ENCODE data around the gene ROPN1L.
"Not testable (repeated sequence)": the region's sequence is repeated elsewhere in the genome, so short reads cannot be mapped to it uniquely, and the experiment has no call there.

The ROPN1L gene

DNA sequence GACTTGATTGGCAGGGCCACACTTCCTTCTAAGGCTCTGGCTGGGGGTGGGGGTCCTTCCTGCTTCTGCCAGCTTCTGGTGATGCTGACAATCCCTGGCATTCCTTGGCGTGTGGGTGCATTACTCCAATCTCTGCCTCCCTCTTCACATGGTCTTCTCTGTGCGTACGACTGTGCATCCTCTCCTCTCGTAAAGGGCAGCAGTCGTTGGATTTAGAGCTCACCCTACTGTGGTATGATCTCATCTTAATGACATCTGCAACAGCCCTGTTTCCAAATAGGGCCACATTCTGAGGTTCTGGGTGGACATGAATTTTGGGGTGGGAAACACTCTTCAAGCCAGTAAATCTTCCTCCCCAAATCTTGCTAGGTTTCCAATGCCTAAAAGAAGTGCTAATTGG, 36.8 kb downstream of the ROPN1L start:
- DNase-seq (ENCODE audit: low read depth in 2 of 2) = no peak

GRCh38 chr5:10479154-10479721, 37.6 kb downstream of the ROPN1L start:
- no peak for DNase-seq (ENCODE audit: low read depth in 2 of 2)

GRCh38 chr5:10480237-10480985, 38.7 kb downstream of the ROPN1L start:
- DNase-seq (ENCODE audit: low read depth in 2 of 2) = no peak

- DNase-seq (ENCODE audit: low read depth in 2 of 2) = no peak
These were observed 39.7 kb downstream of the ROPN1L start for GRCh38 chr5:10481241-10481935.

DNA sequence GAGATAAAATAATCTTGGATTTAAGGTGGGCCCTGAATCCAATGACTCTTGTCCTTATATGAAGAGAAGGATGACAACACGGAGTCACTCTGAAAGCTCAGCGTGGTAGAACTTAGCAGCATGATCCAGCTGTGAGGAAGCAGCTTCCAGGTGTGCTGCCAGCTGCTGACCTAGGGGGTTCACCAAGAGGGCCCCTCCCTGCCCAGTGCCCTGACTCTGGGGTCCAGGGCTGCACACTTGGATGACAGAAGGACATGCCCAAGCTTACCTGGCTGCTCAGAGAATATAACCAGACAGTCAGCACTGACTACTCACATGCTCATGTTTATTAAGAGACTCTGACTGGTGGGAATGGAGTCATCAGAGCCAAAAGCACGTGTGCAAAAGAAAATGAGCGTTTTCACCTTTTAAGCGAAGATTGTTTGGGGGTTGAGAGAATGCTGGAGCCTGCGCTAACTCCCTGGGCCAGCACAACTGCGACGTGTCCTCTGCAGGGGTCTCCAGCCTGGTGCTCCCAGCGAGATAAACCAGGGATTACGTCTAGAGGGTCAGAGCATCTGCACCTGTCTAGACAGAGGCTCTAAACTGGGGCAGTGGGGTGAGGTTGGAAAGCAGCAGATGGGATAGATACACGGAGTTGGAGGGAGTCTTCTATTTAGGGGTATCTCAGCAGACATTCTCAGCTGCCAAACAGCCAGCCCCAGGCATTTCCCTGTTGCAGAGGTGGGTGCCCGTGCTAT, 41.3 kb downstream of the ROPN1L start:
- no peak for DNase-seq (ENCODE audit: low read depth in 2 of 2)

DNA sequence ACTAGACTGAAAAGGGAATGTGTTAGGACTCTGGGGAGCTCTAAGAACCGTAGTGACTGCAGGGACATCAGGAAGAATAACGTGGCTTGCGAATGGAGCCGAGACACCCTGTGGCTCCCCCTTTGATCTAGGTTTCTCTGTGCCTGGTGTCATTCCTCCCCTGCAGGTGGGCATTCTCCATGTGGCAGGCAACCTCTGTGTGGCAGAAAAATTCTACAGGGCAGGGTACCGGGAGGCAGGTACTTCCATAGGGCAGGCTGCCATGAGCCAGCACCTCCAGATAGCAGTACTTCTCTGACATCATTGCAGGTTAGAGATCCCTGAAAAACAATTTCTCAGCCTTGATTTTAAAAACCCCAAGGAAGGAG, 43.1 kb downstream of the ROPN1L start:
- no peak for DNase-seq (ENCODE audit: low read depth in 2 of 2)

DNA sequence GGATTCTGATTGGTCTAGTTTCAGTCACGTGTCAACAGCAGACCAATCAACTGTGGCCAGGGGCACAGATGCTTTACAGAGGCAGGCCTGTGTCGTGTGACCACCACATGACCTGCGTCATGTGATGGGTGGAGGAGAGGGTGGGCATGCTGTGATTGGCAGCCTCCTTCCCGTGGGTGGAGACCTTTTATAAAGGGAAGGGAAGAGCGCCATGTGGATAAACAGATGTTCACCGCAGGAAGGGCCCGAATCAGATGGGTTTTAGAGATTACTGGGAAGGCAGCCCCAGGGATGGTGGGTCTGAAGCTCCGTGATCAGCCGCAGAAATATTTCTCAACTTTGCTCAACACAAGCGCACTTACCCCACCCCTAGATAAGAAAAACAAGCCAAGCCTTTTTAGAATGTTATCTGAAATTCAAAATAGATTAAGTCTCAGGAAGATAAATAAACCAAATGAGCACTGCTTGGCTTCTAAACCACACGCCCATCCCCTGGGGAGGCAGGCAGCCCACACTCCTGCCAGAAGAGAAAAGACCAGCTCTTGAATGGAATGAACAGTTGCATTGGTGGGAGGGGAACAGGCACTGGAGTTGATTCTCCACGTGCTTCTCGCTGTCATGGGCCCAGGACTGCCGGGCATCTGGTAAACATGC, 43.6 kb downstream of the ROPN1L start:
- no peak for DNase-seq (ENCODE audit: low read depth in 2 of 2)

DNA sequence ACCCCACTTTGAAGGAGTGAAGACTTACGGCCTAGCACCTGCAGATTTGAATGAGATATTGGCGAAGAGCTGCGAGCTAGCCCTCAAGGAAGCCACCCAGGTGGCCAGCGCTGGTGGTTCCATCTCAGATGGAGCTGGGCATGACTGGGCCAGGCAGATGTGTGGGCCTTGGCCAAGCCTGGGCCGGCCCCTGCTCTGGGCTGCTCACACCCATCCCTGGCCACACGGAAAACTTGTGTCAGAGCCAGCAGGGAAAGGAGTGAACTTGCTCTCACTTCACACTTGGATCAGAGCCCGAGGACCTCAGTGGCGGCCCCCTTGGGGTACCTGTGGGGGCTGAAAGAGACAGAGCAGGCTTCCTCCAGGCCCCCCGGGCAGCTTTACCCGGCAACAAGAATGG, 44.2 kb downstream of the ROPN1L start:
- no peak for DNase-seq (ENCODE audit: low read depth in 2 of 2)

- DNase-seq (ENCODE audit: low read depth in 2 of 2) = no peak
These were observed 45.0 kb downstream of the ROPN1L start for GRCh38 chr5:10486511-10487344.

DNA sequence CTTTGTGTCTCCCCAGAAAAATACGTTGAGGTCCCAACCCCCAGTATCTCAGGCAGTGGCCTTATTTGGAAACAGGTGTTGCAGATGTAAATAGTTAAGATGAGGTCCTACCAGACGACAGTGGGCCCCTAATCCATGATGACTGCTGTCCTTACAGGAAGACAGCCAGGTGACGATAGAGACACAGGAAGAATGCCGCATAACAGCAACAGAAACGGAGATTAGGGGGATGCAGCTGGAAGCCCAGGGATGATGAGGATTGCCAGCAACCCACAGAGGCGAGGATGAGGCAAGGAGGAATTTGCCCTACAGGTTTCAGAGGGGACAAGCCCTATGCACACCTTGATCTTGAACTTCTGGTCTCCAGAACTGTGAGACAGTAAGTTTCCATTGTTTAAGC, 46.5 kb downstream of the ROPN1L start:
- no peak for DNase-seq (ENCODE audit: low read depth in 2 of 2)

DNA sequence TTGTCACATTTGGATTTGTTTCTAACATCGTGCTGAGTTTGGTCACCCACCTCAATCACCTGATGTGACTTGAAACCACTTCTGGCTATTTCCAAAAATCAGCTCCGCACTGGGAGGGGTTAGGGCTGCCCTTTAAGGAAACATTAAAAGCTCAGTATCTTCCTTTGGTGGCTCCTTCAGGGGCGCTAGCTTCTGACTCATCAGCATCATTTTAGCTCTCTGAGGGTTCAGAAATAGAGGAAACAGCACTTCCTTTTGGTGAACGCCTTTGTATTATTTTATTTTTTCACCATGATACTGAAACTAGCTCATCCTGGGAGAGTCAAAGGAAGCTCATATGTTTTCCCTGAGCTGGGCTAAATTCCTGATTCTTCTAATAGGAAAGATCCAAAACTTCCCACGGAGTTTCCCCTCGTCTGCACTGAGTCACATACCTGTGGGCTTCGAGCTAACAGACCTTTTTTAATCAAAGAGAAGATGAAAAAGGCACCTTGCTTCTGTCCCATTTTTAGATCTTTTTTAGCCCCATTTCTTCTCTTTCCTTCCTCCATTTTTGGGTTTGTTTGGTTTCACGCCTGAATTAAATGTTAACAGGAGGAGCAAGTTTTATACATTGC, 48.2 kb downstream of the ROPN1L start:
- DNase-seq (ENCODE audit: low read depth in 2 of 2) = no peak

GRCh38 chr5:10490927-10491672, 49.4 kb downstream of the ROPN1L start:
- DNase-seq (ENCODE audit: low read depth in 2 of 2) = no peak

DNA sequence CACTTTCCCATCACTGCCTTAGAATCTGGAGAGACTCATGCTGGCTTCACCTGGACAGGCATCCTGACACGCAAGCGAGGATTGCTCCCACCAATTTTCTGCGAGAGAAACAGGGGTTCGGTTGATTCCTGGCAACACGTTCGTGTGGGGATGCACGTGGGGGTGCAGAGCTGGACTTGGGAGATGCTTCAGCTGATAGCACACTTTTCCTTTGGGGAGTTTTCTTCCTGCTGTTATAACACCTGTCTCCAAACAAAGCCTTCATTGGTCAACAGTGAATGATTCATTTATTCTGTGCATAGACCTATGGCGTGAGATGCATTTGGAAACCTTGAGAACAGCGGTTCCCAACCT, 50.0 kb downstream of the ROPN1L start:
- DNase-seq (ENCODE audit: low read depth in 2 of 2) = no peak

DNA sequence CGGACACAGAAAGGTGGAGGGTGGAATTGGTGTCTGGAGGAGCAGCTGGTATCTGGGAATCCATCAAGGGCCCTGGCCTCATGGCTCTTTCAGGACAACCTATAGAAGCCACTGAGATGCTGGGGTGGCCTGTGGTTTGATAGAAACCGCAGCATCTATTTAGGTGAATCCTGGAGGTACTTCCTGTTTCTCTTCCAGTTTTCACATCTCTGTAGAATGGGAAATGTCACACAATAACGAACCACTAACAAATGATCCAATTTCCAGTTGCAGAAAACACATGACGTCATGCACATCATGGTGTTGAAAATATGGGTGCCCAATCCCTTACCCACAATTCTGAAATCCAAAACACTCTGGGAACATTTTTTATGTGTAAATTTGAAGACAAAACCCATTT, 52.2 kb downstream of the ROPN1L start:
- no peak for DNase-seq (ENCODE audit: low read depth in 2 of 2)

DNA sequence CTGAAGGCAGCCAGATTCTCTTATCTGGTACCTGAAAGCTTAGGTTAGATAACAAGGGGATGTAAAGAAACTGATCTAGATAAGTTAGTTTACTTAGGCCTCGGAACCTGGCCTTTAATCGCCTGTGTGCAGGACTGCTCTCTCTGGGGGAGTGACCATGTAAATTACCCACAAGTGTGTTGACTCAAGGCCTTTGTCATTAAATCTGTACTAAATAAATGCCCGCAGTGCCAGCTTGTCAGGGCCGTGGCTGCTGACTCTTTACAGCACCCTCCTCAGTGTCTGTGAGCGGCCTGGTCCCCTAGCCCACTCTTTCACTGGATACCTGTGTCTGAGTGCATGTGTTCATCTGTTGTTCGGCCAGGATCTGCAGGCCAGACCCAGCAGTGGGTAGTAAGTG, 52.8 kb downstream of the ROPN1L start:
- not testable (repeated sequence) for DNase-seq (ENCODE audit: low read depth in 2 of 2)

- no peak for DNase-seq (ENCODE audit: low read depth in 2 of 2)
These were observed 55.9 kb downstream of the ROPN1L start for GRCh38 chr5:10497554-10497953.

DNA sequence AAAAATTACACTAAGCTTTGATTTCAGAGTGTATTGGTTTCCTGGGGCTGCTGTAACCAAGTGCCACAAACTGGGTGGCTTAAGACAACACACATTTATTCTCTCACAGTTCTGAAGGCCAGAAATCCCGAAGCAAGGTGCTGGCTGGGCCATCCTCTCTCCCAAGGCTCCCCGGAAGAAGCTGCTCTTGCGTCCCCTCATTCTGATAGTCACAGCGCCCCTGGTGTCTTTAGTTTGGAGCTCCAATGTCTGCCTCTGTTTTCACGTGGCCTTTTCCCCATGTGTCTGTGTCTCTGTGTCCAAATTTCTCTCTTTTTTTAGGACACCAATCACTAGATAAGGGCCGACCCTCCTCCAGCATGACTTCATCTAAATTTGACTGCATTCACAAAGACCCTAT, 56.7 kb downstream of the ROPN1L start:
- no peak for DNase-seq (ENCODE audit: low read depth in 2 of 2)

GRCh38 chr5:10499066-10499465, 57.4 kb downstream of the ROPN1L start:
- DNase-seq (ENCODE audit: low read depth in 2 of 2) = no peak

DNA sequence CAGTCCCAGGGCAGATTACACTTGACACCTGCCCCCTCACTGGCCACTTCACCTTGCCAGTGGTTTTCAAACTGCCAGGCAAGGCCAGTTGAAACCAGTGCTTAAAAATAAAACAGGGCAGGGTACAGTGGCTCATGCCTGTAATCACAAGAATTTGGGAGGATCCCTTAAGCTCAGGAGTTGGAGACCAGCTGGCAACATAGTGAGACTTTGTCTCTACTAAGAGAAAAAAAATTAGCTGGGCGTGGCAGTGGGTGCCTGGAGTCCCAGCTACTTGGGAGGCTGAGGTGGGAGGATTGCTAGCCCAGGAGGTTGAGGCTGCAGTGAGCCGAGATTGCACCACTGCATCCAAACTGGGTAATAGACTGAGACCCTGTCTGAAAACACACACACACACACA, 58.1 kb downstream of the ROPN1L start:
- no peak for DNase-seq (ENCODE audit: low read depth in 2 of 2)

DNA sequence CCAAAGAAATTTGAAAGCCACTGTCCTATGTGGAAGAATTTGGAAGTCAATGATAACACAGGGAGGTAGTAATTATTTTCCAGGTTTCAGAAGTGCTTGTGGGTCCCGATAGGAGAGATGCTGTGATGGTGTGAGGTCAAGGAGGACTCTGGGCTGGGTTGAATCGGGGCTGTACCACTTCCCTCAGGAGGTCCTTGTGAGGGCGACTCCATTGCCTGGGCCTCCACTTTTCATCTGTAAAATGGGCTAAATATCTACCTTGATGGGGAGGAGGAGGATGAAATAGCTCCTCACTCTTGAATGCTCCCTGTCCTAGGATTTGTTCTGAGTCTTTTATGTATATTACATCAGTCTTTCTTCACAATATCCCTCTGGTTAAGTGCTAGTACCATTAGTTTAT, 59.0 kb downstream of the ROPN1L start:
- DNase-seq (ENCODE audit: low read depth in 2 of 2) = no peak

All from stimulated activated CD8-positive, alpha-beta memory T cell treated with anti-CD3 and anti-CD28 coated beads, Interleukin-7, amount 100 ng/mL, for 4 hours (primary cell).